ENCODE measurements around the gene RERE.
"Not testable (repeated sequence)": the region's sequence is repeated elsewhere in the genome, so short reads cannot be mapped to it uniquely, and the experiment has no call there.

Gene RERE

GRCh38 chr1:8464377-8464776 lies 353.1 kb downstream of the RERE start:
- DNase-seq, result no peak

- no peak for DNase-seq
Observed at GRCh38 chr1:8463144-8463927, 354.1 kb downstream of the RERE start.

GRCh38 chr1:8462371-8462892 lies 355.0 kb downstream of the RERE start:
- no peak for DNase-seq

DNA sequence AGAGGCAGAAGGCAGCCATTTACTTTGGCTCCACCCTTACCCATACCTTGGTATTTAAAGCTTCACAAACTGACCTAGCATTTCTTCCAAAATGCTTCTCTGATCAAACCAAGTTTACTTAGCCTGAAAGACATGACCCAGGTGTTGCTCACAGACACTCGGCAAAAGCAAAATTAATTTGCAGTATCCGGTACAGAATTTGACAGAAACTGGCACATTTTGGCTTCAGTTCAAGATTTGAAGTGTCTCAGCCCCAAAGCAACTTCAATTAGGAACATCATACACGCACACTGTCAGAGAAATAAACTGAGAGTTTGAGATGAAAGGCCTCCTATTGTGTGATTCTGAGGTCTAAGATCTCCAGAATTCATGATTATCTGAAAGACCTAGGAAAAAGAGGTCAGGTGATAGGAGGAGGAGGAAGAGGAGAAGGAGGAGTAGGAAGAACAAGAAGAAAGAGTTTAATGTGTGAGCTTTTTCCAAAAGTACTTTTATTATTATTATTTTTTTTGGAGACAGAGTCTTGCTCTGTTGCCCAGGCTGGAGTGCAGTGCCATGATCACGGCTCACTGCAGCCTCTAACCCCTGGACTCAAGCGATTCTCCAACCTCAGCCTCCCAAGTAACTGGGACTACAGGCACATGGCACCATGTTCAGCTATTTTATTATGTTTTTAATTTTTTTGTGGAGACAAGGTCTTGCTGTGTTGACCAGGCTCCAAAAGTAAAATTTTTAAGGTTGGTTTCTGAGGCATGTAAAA lies 355.9 kb downstream of the RERE start:
- no peak for DNase-seq

GRCh38 chr1:8460784-8461183 lies 356.7 kb downstream of the RERE start:
- no peak for DNase-seq

- DNase-seq, result no peak
Observed at GRCh38 chr1:8460132-8460544, 357.3 kb downstream of the RERE start.

DNA sequence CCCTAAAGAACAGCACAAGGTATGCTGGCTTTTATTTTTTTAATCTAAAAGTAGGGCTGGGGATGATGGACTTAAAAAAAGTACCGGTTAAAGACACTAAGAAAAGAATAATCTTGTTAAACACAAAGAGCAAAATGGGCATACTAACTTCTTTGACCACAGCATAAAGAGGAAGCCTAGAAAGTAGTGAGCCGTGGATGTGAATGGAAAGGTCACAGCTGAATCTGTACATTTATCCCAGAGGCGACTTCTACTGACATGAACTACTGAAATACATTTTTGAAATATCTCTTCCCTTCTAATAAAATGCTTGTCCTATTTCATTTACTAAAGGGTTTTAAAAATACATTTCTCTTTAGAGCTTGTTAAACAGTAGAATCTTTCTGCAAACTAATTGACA lies 358.8 kb downstream of the RERE start:
- no peak for DNase-seq

- DNase-seq, result no peak
Observed at GRCh38 chr1:8457760-8458381, 359.6 kb downstream of the RERE start.

GRCh38 chr1:8456991-8457390 lies 360.4 kb downstream of the RERE start:
- no peak for DNase-seq

- DNase-seq, result no peak
Observed at GRCh38 chr1:8456308-8456912, 361.0 kb downstream of the RERE start.

DNA sequence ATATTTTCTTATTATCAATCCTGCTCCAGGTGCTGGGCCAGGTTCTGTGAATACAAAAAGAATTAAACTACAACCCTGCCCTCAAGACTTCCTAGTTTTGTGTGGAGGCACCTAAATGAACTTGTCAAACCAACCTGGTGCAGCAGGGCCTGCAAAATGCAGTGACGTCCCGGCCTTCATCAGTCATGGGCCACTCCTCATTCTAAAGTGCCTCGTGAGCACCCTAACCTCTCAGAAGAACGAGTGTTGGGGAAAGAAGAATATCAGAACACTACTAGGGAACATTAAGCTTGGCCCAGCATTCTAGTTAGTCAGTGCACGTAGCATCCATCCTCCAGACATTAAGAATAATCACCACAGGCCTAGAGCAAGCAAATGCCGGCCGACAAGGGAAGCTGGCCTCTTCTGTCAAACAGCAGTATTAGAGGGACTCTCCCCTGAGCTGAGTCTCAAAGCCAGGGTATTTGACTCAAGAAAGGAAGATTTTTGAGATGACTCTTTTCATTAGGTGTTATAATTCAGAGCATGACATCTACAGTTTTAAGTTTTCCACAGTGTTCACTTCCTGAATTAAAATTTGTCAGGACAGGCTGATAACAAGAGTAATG lies 361.6 kb downstream of the RERE start:
- no peak for DNase-seq

DNA sequence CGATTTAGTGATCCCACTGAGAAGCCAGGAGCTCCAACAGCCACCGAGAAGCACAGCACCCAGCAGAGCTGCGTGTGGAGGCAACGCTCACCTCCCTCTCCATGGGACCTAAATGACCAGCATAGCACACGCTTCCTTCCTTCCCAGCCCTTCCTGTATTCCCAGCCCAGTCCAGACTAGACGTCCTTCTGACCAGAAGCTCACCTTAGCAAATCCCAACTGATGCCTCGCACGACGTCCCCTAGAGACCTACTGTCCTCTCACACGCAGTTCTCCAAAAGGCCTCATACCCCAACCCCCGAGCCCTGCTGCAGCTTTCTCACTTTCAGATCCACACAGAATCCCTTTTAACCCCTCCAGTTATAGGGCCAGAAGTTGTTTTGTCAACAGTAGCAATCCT lies 367.1 kb downstream of the RERE start:
- DNase-seq, result no peak

- DNase-seq, result no peak
Observed at GRCh38 chr1:8448911-8449661, 368.4 kb downstream of the RERE start.

DNA sequence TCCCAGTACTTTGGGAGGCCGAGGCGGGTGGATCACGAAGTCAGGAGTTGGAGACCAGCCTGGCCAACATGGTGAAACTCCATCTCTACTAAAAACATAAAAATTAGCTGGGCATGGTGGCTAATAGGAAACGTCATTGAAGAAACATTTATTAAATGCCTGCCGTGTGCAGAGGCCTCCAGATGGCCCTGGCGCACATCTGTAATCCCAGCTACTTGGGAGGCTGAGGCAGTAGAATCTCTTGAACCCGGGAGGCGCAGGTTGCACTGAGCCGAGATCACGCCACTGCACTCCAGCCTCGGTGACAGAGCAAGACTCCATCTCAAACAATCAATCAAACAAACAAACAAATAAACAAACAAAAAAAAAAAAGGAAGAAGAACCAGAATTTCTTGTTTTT lies 368.9 kb downstream of the RERE start:
- DNase-seq, result not testable (repeated sequence)

DNA sequence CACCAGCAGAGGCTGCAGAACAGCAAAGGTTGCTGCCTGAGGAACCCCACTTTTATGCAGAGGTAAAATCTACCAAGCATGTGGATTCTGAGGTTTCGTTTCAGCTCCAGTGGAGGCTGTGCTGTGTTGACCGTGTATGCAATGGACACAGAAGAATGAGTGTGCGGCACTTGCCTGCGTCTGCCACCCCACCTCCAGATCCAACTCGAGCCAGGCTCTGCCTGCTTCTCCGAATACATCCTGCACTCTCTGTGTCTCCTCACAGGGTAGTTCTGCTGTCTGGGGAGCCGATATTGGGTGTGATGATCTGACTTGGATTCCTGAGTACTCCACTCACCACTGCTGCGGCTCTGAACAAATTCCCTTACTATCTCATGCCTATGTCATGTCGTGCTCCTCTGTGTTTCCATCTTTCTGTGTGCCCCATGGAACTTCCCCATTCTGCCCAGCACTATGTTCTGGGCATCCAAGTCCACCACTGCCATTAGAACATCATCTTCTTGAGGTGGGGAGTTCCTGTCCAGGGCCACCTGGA lies 369.8 kb downstream of the RERE start:
- no peak for DNase-seq

GRCh38 chr1:8446119-8446518 lies 371.3 kb downstream of the RERE start:
- not testable (repeated sequence) for DNase-seq

DNA sequence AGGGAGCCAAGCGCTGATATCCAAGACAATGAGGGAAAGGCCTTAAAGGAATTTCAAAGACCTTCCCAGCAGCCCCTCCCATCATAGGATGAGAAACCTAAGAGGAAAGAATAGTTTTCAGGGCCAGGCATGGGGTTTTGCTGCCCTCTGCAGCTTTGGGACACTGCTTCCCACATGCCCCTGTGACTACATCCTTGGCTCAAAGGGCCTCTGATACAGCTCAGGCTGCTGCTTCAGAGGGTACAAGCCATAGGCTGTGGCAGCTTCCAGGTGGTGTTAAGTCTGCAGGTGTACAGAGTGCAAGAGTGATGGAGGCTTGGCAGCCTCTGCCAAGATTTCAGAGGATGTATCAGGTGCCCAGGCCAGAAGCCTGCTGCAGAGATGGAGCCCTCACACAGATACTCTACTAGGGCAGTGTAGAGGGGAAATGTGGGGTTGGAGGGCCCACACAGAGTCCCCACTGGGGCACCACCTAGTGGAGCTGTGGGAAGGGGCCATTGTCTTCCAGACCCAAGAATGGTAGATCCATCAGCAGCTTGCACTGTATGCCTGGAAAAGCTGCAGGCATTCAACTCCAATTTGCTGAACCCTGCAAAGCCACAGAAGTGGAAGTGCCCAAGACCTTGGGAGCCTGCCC lies 373.8 kb downstream of the RERE start:
- DNase-seq, result no peak

DNA sequence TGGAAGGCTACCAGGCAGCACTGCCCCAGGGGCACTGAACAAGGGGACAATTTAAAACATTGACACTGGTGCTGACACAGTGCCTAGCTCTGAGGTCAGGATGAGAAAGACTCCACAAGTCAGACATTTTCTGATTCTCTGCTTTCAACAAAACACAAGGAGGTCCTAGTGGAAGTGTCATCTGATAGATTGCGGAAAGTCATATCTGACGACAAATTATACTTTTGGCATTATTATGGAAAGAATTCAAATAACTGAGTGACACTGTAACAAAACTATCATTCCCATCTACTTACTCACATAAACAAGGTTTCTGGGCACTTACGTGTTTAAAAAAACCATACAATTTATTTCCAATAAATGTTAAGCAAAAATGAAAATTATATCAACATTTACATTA lies 376.0 kb downstream of the RERE start:
- no peak for DNase-seq

- DNase-seq, result no peak
Observed at GRCh38 chr1:8439015-8439702, 378.3 kb downstream of the RERE start.

DNA sequence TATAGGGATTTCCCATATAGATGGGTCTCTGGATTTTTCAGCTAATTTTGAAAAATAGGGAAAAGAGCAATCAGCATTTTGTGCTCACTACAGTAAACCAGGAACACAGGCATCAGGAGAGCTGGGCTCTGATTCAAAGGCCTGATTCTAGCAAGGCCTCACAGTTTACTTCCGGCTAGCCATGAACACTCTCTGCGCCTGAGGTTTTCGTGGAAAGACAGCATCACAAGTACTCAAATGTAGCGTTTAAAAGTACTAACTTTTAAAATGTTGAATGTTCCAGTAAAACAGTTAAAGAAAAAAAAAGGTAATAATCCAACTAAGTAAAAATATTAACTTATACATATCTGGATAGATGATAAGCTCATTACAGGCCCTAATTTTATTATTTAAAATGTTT lies 379.0 kb downstream of the RERE start:
- no peak for DNase-seq

DNA sequence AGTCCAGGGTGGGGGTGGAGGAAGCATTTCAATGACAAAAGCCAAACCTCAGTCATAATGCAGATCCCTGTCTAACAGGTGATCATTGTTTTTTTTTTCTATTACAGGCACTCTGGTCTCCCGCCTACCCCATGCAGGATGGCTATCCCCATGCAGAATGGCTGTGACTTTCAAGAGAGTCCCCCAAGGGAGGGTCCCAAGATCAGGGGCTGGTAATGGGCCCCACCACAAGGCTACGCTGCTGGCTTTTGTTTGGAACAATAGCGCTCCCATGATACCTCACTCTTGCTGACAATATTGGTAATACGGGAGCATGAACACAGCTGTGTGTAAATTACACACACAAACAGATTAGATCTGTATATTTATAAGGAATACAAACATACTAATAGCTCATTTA lies 380.1 kb downstream of the RERE start:
- DNase-seq, result no peak

Measured in activated gamma-delta T cell treated with Interleukin-2 at 50 U/mL for 16 hours (primary cell).